ENCODE results near the gene RNF8.
"Not testable (repeated sequence)": the region's sequence is repeated elsewhere in the genome, so short reads cannot be mapped to it uniquely, and the experiment has no call there.

The RNF8 gene

DNA sequence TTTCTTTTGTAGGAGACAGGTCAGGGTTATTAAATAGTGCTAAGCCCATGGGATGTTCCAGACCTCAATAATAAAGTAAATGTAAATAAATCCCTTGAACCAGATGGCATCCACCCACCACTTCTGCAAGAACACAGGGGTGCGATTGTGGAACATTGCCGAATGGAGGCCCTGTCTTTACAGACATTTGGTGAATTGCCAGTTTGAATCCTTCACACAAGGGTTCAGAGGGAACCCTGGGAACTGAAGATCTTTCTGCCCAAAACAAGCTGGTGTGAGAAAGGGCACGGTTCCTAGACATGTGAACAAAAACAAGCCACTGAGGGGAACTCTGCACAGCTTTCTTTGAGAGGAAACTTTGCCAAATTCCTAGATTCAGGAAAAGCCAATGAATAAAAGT, 30.2 kb upstream of the RNF8 start:
- H3K27ac ChIP-seq (ENCODE audit: low read depth, low read length), result no peak overlapping the region
- peaks cover 41% of the 10 kb centered on the region for H3K36me3 ChIP-seq (ENCODE audit: control insufficient read depth, insufficient read depth, low read length)
- no peaks in the 10 kb centered on the region for H3K4me1 ChIP-seq (ENCODE audit: control insufficient read depth, insufficient read depth, low read length)
- H3K9me3 ChIP-seq (ENCODE audit: control insufficient read depth, insufficient read depth, low read length), result no peaks in the 10 kb centered on the region
- no peaks in the 10 kb centered on the region for H3K27me3 ChIP-seq (ENCODE audit: control insufficient read depth, insufficient read depth, low read length)
- H3K9ac ChIP-seq (ENCODE audit: low read depth, low read length), result no peak overlapping the region
- no peak overlapping the region for H3K4me3 ChIP-seq (ENCODE audit: low read depth, low read length)

- Histone ChIP-seq H3K9me3 (ENCODE audit: control insufficient read depth, insufficient read depth, low read length) (no peaks in the 10 kb centered on the region), H3K27me3 (ENCODE audit: control insufficient read depth, insufficient read depth, low read length) (no peaks in the 10 kb centered on the region), H3K9ac (ENCODE audit: low read depth, low read length) (no peak overlapping the region), H3K4me3 (ENCODE audit: low read depth, low read length) (no peak overlapping the region), H3K4me1 (ENCODE audit: control insufficient read depth, insufficient read depth, low read length) (no peaks in the 10 kb centered on the region), H3K36me3 (ENCODE audit: control insufficient read depth, insufficient read depth, low read length) (peaks cover 37% of the 10 kb centered on the region), H3K27ac (ENCODE audit: low read depth, low read length) (no peak overlapping the region)
Measured at GRCh38 chr6:37324131-37325033, 29.4 kb upstream of the RNF8 start.

- H3K27ac ChIP-seq (ENCODE audit: low read depth, low read length); H3K4me1 ChIP-seq (ENCODE audit: control insufficient read depth, insufficient read depth, low read length); H3K9ac ChIP-seq (ENCODE audit: low read depth, low read length); H3K9me3 ChIP-seq (ENCODE audit: control insufficient read depth, insufficient read depth, low read length); H3K4me3 ChIP-seq (ENCODE audit: low read depth, low read length); H3K27me3 ChIP-seq (ENCODE audit: control insufficient read depth, insufficient read depth, low read length): not testable (repeated sequence)
- peaks cover 34% of the 10 kb centered on the region for H3K36me3 ChIP-seq (ENCODE audit: control insufficient read depth, insufficient read depth, low read length)
Measured at GRCh38 chr6:37330345-37330744, 23.4 kb upstream of the RNF8 start.

DNA sequence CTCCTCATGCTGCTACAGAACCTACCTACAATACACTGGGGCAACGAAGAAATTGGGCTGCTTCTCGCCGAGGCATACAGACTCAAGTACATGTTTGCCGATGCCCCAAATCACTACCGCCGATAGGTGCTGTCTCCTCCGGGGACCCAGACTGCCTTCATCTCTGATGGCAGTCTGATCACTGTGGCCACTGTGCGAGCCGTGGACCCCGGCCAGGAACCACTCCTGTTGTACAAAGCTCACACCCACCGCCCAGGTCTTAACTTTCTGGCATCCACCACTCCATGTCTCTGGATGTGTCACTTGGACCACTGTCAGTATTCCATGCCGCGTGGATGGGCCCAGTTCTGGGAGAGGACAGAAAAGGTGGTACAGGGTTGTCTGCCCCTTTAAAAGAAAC, 22.7 kb upstream of the RNF8 start:
- Histone ChIP-seq H3K4me3 (ENCODE audit: low read depth, low read length) (no peak overlapping the region), H3K27me3 (ENCODE audit: control insufficient read depth, insufficient read depth, low read length) (no peaks in the 10 kb centered on the region), H3K4me1 (ENCODE audit: control insufficient read depth, insufficient read depth, low read length) (no peaks in the 10 kb centered on the region), H3K36me3 (ENCODE audit: control insufficient read depth, insufficient read depth, low read length) (peaks cover 34% of the 10 kb centered on the region), H3K9ac (ENCODE audit: low read depth, low read length) (no peak overlapping the region), H3K9me3 (ENCODE audit: control insufficient read depth, insufficient read depth, low read length) (no peaks in the 10 kb centered on the region), H3K27ac (ENCODE audit: low read depth, low read length) (no peak overlapping the region)

DNA sequence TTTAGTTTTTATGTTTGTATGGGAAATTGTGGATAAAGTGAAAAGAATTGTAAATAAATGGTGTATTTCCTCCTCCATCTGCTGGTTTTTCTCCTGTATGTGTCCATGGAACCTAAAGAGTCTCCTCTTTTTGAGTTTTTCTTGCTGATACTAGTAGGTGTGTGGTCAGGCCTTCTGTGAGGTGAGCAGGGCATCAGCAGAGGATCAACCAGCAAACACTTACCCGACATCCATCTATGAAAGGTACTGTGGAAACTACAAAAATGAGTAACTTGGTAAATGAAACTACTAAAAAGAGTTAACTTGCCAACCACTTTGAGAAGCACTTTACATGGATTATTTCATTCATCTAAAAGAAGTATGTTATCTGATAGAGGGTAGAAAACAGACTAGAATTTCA, 20.9 kb upstream of the RNF8 start:
- peaks cover 34% of the 10 kb centered on the region for H3K36me3 ChIP-seq (ENCODE audit: control insufficient read depth, insufficient read depth, low read length)
- H3K4me1 ChIP-seq (ENCODE audit: control insufficient read depth, insufficient read depth, low read length), result no peaks in the 10 kb centered on the region
- no peaks in the 10 kb centered on the region for H3K9me3 ChIP-seq (ENCODE audit: control insufficient read depth, insufficient read depth, low read length)
- H3K9ac ChIP-seq (ENCODE audit: low read depth, low read length), result no peak overlapping the region
- H3K4me3 ChIP-seq (ENCODE audit: low read depth, low read length), result no peak overlapping the region
- H3K27me3 ChIP-seq (ENCODE audit: control insufficient read depth, insufficient read depth, low read length), result no peaks in the 10 kb centered on the region
- no peak overlapping the region for H3K27ac ChIP-seq (ENCODE audit: low read depth, low read length)

DNA sequence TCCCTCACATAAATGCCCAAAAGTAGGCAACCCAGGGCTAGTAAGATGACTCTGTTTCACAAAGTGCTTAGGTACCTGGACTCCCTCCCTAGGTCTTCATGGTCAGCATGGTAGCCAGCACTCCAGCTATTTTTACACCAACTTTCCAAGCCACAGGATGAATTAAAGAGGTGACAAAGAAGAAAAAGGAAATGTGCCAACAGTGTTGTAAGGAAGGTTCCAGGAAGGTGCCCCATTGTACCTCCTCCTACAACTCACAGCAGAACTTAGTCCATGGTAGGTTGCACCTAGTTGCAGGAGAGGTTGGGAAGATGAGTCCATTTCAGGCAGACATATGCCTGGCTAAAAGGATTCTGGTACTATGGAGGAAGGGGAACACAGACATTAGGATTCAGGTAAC, 19.7 kb upstream of the RNF8 start:
- no peak overlapping the region for H3K27ac ChIP-seq (ENCODE audit: low read depth, low read length)
- no peaks in the 10 kb centered on the region for H3K4me1 ChIP-seq (ENCODE audit: control insufficient read depth, insufficient read depth, low read length)

GRCh38 chr6:37338317-37338716, 15.5 kb upstream of the RNF8 start:
- not testable (repeated sequence) for H3K27me3 ChIP-seq (ENCODE audit: control insufficient read depth, insufficient read depth, low read length); H3K27ac ChIP-seq (ENCODE audit: low read depth, low read length); H3K9me3 ChIP-seq (ENCODE audit: control insufficient read depth, insufficient read depth, low read length); H3K9ac ChIP-seq (ENCODE audit: low read depth, low read length); H3K4me3 ChIP-seq (ENCODE audit: low read depth, low read length); H3K36me3 ChIP-seq (ENCODE audit: control insufficient read depth, insufficient read depth, low read length); H3K4me1 ChIP-seq (ENCODE audit: control insufficient read depth, insufficient read depth, low read length)

More for the DNA sequence above, 19.7 kb upstream of the RNF8 start:
- Histone ChIP-seq H3K27me3 (ENCODE audit: control insufficient read depth, insufficient read depth, low read length) (no peaks in the 10 kb centered on the region), H3K9me3 (ENCODE audit: control insufficient read depth, insufficient read depth, low read length) (no peaks in the 10 kb centered on the region), H3K36me3 (ENCODE audit: control insufficient read depth, insufficient read depth, low read length) (peaks cover 33% of the 10 kb centered on the region), H3K4me3 (ENCODE audit: low read depth, low read length) (no peak overlapping the region), H3K9ac (ENCODE audit: low read depth, low read length) (no peak overlapping the region)

GRCh38 chr6:37338745-37339255, 15.0 kb upstream of the RNF8 start:
- H3K36me3 ChIP-seq (ENCODE audit: control insufficient read depth, insufficient read depth, low read length), result no peaks in the 10 kb centered on the region
- no peaks in the 10 kb centered on the region for H3K9me3 ChIP-seq (ENCODE audit: control insufficient read depth, insufficient read depth, low read length)
- H3K27me3 ChIP-seq (ENCODE audit: control insufficient read depth, insufficient read depth, low read length), result no peaks in the 10 kb centered on the region
- H3K9ac ChIP-seq (ENCODE audit: low read depth, low read length), result no peak overlapping the region
- H3K4me1 ChIP-seq (ENCODE audit: control insufficient read depth, insufficient read depth, low read length), result no peaks in the 10 kb centered on the region
- no peak overlapping the region for H3K27ac ChIP-seq (ENCODE audit: low read depth, low read length)
- no peak overlapping the region for H3K4me3 ChIP-seq (ENCODE audit: low read depth, low read length)

DNA sequence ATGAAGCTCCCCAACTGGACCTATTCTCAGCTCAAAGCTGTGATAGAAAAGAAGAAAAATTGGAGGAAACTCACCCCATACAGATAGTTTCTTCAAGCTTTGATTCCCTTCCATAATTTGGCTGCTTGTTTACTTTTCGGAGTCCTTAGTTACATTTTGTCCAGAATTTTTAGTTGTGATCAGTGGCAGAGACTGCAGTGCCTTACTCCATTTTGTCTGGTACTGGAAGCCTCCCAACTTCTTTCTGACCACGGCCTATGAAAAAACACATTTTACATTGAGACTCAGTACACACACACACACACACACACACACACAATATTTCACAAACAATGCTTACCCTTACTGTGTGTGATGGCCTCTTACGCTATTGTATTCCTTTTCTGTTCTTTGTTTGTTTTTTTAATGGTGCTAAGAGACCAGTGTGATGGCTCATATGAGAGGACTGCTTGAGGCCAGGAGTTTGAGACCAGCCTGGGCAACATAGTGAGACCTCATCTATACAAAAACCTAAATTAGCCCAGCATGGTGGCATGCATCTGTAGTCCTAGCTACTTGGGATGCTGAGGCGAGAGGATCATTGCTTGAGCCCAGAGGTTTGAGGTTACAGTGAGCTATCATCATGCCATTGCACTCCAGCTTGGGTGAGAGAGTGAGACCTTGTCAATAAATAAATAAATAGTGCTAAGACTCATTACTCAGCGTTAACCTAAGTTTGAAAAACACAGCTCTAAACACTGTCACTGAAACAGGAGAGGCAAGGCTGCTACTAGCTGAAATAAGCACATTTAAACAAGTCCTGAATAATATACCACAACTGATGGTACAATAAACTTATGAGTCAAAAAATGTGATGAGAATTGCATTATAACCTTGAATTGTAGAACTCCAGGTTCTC, 13.8 kb upstream of the RNF8 start:
- Histone ChIP-seq H3K9me3 (ENCODE audit: control insufficient read depth, insufficient read depth, low read length) (no peaks in the 10 kb centered on the region), H3K27ac (ENCODE audit: low read depth, low read length) (no peak overlapping the region), H3K4me1 (ENCODE audit: control insufficient read depth, insufficient read depth, low read length) (no peaks in the 10 kb centered on the region), H3K4me3 (ENCODE audit: low read depth, low read length) (no peak overlapping the region), H3K9ac (ENCODE audit: low read depth, low read length) (no peak overlapping the region), H3K36me3 (ENCODE audit: control insufficient read depth, insufficient read depth, low read length) (no peaks in the 10 kb centered on the region), H3K27me3 (ENCODE audit: control insufficient read depth, insufficient read depth, low read length) (no peaks in the 10 kb centered on the region)

DNA sequence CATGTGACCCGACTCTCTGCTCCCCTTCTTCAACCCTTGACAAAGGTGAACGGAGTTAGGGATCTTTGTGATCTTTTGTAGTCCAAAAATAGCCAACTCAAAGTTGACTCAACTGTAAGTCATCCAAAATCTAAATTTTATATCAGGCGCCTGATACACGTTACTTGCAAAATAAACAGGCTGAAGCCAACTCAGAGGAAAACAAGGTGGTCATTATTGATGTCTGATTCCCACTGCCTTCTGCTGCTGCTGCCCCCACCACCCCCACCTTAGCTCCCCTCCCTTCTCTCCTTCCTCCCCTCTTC, 13.2 kb upstream of the RNF8 start:
- Histone ChIP-seq H3K4me3 (ENCODE audit: low read depth, low read length) (no peak overlapping the region), H3K36me3 (ENCODE audit: control insufficient read depth, insufficient read depth, low read length) (no peaks in the 10 kb centered on the region), H3K4me1 (ENCODE audit: control insufficient read depth, insufficient read depth, low read length) (no peaks in the 10 kb centered on the region), H3K9ac (ENCODE audit: low read depth, low read length) (no peak overlapping the region), H3K9me3 (ENCODE audit: control insufficient read depth, insufficient read depth, low read length) (no peaks in the 10 kb centered on the region), H3K27me3 (ENCODE audit: control insufficient read depth, insufficient read depth, low read length) (no peaks in the 10 kb centered on the region), H3K27ac (ENCODE audit: low read depth, low read length) (no peak overlapping the region)

DNA sequence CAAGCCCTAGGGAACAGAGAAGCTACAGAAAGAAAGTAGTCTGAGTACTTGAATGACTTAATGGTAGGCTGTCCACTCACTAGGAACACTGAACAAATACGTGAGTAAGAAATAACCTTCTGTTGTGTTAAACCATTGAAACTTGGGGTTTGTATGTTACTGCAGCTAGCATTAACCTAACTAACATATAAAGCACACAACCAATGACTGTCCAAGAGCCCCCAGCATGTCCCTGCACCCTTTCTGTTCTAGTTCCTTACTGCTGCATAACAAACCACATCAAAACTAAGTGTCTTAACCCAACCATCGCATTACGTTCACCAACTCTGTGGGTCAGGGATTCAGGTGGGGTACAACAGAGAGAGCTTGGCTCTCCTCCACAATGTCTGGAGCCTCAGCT, 10.5 kb upstream of the RNF8 start:
- no peaks in the 10 kb centered on the region for H3K27me3 ChIP-seq (ENCODE audit: control insufficient read depth, insufficient read depth, low read length)
- H3K4me1 ChIP-seq (ENCODE audit: control insufficient read depth, insufficient read depth, low read length), result peaks cover 4% of the 10 kb centered on the region; the same call in 1 of the 2 replicates
- no peaks in the 10 kb centered on the region for H3K36me3 ChIP-seq (ENCODE audit: control insufficient read depth, insufficient read depth, low read length)
- H3K9ac ChIP-seq (ENCODE audit: low read depth, low read length), result no peak overlapping the region
- H3K4me3 ChIP-seq (ENCODE audit: low read depth, low read length), result no peak overlapping the region
- H3K9me3 ChIP-seq (ENCODE audit: control insufficient read depth, insufficient read depth, low read length), result no peaks in the 10 kb centered on the region
- no peak overlapping the region for H3K27ac ChIP-seq (ENCODE audit: low read depth, low read length)
